Right lobe of liver (tissue), 6 donors: ENCODE data around the gene PSEN1. TPM values are rescaled to one million over a fixed set of nuclear protein-coding genes. Genes with fewer than 3 reads are reported as not detected.

Experiments
- ATAC-seq, 4 donors: fragments of 200-7000 bp; cut with Tn5 transposase; one replicate each; pipeline ENCODE4 v1.9.1; 2020; ENCODE audit warnings: mild to moderate bottlenecking in 4 of 4, moderate library complexity in 4 of 4
- DNase-seq, 3 donors: peaks; one replicate each; pipeline ENCODE4 v3.0.0-alpha.2; 2020
- H3K27ac ChIP-seq, 3 donors: fragments of 200-600 bp; one replicate each; pipeline ENCODE4 v1.8.0; 2022
- H3K27me3 ChIP-seq, 2 donors: fragments of 200-600 bp; one replicate each; pipeline ENCODE4 v1.8.0; 2022
- H3K36me3 ChIP-seq, 4 donors: fragments of 200-600 bp; sonication (generic) in 1 of 4; one replicate each; pipeline versions ENCODE4 v1.5.1 to v1.8.0; 2017 to 2022; ENCODE audit warnings: control low read depth in 1 of 4
- H3K4me1 ChIP-seq, 4 donors: fragments of 200-600 bp; sonication (generic) in 1 of 4; one replicate each; pipeline versions ENCODE4 v1.5.1 to v1.8.0; 2017 to 2022; ENCODE audit warnings: control low read depth in 1 of 4
- H3K4me3 ChIP-seq, 3 donors: fragments of 200-600 bp; one replicate each; pipeline ENCODE4 v1.8.0; 2022
- H3K9me3 ChIP-seq, 4 donors: fragments of 200-600 bp; sonication (generic) in 1 of 4; one replicate each; pipeline versions ENCODE4 v1.5.1 to v1.8.0; 2017 to 2022; ENCODE audit warnings: control low read depth in 1 of 4
- POLR2A ChIP-seq: fragments of 450-650 bp; IDR thresholded peaks from one replicate; pipeline ENCODE4 v1.6.1; 2017; ENCODE audit warnings: antibody characterized with exemption, mild to moderate bottlenecking
- WGBS: methylation state at CpG from one replicate; pipeline ENCODE4 v1.1.6; 2018; ENCODE audit warnings: low coverage, low lambda C conversion rate; ENCODE audit not compliant: insufficient coverage; ENCODE audit errors: missing lambda C conversion rate; 5-methylcytosine and 5-hydroxymethylcytosine counted together
- intact Hi-C, 2 donors: fragments of 100-400 bp; cut with DNase I; formaldehyde crosslinking; loops; one replicate each; pipeline versions ENCODE4 v1.11.2 to v1.14.1; 2022
- total RNA-seq, 6 experiments: library from RNA; depleted of rRNA in 2 of 6; stranded (reverse); fragments of >200 nt in 2 of 6; fragmentation: NEBNext Ultra II Directional in 3 of 6; extraction: Animal tissue kit (Norgen Biotek cat#: 25700) in 3 of 6; gene quantifications; one replicate each; pipeline versions ENCODE4 v1.1.0 to v1.2.4, GENCODE V29; 2016 to 2023
- TF ChIP-seq, protein P1 (sequence below), 4 donors: fragments of 200-600 bp in 3 of 4; fragments of 450-650 bp in 1 of 4; IDR thresholded peaks; one replicate each; pipeline versions ENCODE4 v1.5.1 to v1.8.0; 2016 to 2022; ENCODE audit warnings: antibody characterized with exemption in 4 of 4, mild to moderate bottlenecking in 2 of 4
- donor health status: DM: no; HTN: yes; CAD: no.
- donor health status: DM: no; HTN: no; CAD: no.
- donor health status: DM: no; HTN: no; CAD: no.
- donor health status: DM: no; HTN: yes; CAD: no.
- donor health status: DM: no; HTN: yes; CAD: no.

The PSEN1 gene
- total RNA-seq, 6 experiments from 2014 or later, result 22.5 to 28.2 (median 25.0) TPM

- Histone ChIP-seq H3K27me3 (no peaks in the 10 kb centered on the region), H3K36me3 (no peaks in the 10 kb centered on the region), H3K4me1 (peaks cover 0 to 12% (median 0%) of the 10 kb centered on the region in 4 donors), H3K4me3 (no peak overlapping the region), H3K9me3 (no peaks in the 10 kb centered on the region), H3K27ac (no peak overlapping the region)
- TF ChIP-seq POLR2A, result no peak
- TF ChIP-seq, protein P1, sequence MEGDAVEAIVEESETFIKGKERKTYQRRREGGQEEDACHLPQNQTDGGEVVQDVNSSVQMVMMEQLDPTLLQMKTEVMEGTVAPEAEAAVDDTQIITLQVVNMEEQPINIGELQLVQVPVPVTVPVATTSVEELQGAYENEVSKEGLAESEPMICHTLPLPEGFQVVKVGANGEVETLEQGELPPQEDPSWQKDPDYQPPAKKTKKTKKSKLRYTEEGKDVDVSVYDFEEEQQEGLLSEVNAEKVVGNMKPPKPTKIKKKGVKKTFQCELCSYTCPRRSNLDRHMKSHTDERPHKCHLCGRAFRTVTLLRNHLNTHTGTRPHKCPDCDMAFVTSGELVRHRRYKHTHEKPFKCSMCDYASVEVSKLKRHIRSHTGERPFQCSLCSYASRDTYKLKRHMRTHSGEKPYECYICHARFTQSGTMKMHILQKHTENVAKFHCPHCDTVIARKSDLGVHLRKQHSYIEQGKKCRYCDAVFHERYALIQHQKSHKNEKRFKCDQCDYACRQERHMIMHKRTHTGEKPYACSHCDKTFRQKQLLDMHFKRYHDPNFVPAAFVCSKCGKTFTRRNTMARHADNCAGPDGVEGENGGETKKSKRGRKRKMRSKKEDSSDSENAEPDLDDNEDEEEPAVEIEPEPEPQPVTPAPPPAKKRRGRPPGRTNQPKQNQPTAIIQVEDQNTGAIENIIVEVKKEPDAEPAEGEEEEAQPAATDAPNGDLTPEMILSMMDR (IDR thresholded peaks at IDR 0.05), result no peak
- 70% methylated on average over 4 of the region's 10 CpGs for WGBS
- ATAC-seq (no peak), DNase-seq (no peak)
- intact Hi-C loops, result no loop called here
Measured at GRCh38 chr14:73233564-73233963, 97.3 kb downstream of the PSEN1 start.

- Histone ChIP-seq H3K27me3 (no peaks in the 10 kb centered on the region), H3K36me3 (no peaks in the 10 kb centered on the region), H3K4me3 (no peak overlapping the region), H3K27ac (no peak overlapping the region), H3K9me3 (no peaks in the 10 kb centered on the region), H3K4me1 (peaks cover 0 to 12% (median 0%) of the 10 kb centered on the region in 4 donors)
- TF ChIP-seq POLR2A, result no peak
- TF ChIP-seq, protein P1 (IDR thresholded peaks at IDR 0.05), result no peak
- ATAC-seq, result no peak
- intact Hi-C loops, result no loop called here
- no peak for DNase-seq
- WGBS, result 67% methylated on average over 3 of the region's 5 CpGs
Measured at GRCh38 chr14:73234029-73234428, 97.7 kb downstream of the PSEN1 start.

GRCh38 chr14:73234586-73235394, 98.5 kb downstream of the PSEN1 start:
- TF ChIP-seq, protein P1 (IDR thresholded peaks at IDR 0.05), result no peak
- TF ChIP-seq POLR2A, result no peak
- peaks cover 0 to 4% of the 10 kb centered on the region in 2 donors for H3K27me3 ChIP-seq

GRCh38 chr14:73235531-73236155, 99.3 kb downstream of the PSEN1 start:
- Histone ChIP-seq H3K27ac (no peak overlapping the region), H3K27me3 (peaks cover 0 to 5% of the 10 kb centered on the region in 2 donors), H3K4me3 (no peak overlapping the region), H3K4me1 (peaks cover 0 to 21% (median 0%) of the 10 kb centered on the region in 4 donors), H3K36me3 (no peaks in the 10 kb centered on the region), H3K9me3 (no peaks in the 10 kb centered on the region)
- WGBS, result 42% methylated on average over 6 of the region's 6 CpGs
- intact Hi-C loops, result no loop called here
- TF ChIP-seq POLR2A, result no peak
- TF ChIP-seq, protein P1 (IDR thresholded peaks at IDR 0.05), result no peak
- ATAC-seq (no peak), DNase-seq (peak in 1 of 3 donors; percentile 8)

More at GRCh38 chr14:73234586-73235394, 98.5 kb downstream of the PSEN1 start:
- no peak for ATAC-seq
- H3K27ac ChIP-seq, result no peak overlapping the region
- H3K4me3 ChIP-seq, result no peak overlapping the region
- no peaks in the 10 kb centered on the region for H3K9me3 ChIP-seq
- peak in 1 of 3 donors; percentile 47 for DNase-seq
- WGBS, result 73% methylated on average over 9 of the region's 11 CpGs
- H3K4me1 ChIP-seq, result peaks cover 0 to 20% (median 0%) of the 10 kb centered on the region in 4 donors
- H3K36me3 ChIP-seq, result no peaks in the 10 kb centered on the region
- intact Hi-C loops, result no loop called here
